Psoas muscle (tissue), 8 donors: ENCODE measurements around the gene PSTK. TPM values are rescaled to one million over a fixed set of nuclear protein-coding genes. Genes with fewer than 3 reads are reported as not detected.
A peak's percentile ranks its signal among the peaks of the same experiment; 100 is the strongest.

ENCODE experiments used
- ATAC-seq, 4 donors: fragments of 200-7000 bp; cut with Tn5 transposase; one replicate each; pipeline ENCODE4 v1.9.1; 2020; ENCODE audit warnings: moderate library complexity in 3 of 4, mild to moderate bottlenecking in 2 of 4
- DNase-seq, 2 donors: peaks; one replicate each; pipeline ENCODE4 v3.0.0-alpha.2; 2020
- H3K27ac ChIP-seq: fragments of 200-600 bp; one replicate; pipeline ENCODE4 v1.8.0; 2022
- H3K27me3 ChIP-seq, 3 donors: fragments of 200-600 bp in 1 of 3; one replicate each; pipeline versions ENCODE4 v1.6.1 to v1.8.0; 2013 to 2022; ENCODE audit warnings: low read length in 2 of 3, mild to moderate bottlenecking in 2 of 3, moderate library complexity in 1 of 3; ENCODE audit not compliant: insufficient read depth in 3 of 3
- H3K36me3 ChIP-seq, 2 donors: fragments of 200-600 bp in 1 of 2; one replicate each; pipeline versions ENCODE4 v1.6.1 to v1.8.0; 2013 to 2022; ENCODE audit warnings: low read depth in 1 of 2, mild to moderate bottlenecking in 1 of 2, moderate library complexity in 1 of 2; ENCODE audit not compliant: insufficient read depth in 1 of 2
- H3K4me1 ChIP-seq: fragments of 200-600 bp; one replicate; pipeline ENCODE4 v1.8.0; 2022
- H3K4me3 ChIP-seq: fragments of 200-600 bp; one replicate; pipeline ENCODE4 v1.8.0; 2022; ENCODE audit warnings: mild to moderate bottlenecking
- H3K9me3 ChIP-seq: fragments of 200-600 bp; one replicate; pipeline ENCODE4 v1.8.0; 2022
- CTCF ChIP-seq: fragments of 200-600 bp; IDR thresholded peaks from one replicate; pipeline ENCODE4 v1.8.0; 2022; ENCODE audit warnings: antibody characterized with exemption
- WGBS, 3 donors: extraction: QIAGEN DNeasy Blood & Tissue Kit; methylation state at CpG; one replicate each; pipeline versions ENCODE4 v1.1.6 to v1.1.7; 2013; 5-methylcytosine and 5-hydroxymethylcytosine counted together
- intact Hi-C, 2 donors: fragments of 100-400 bp; cut with DNase I; formaldehyde crosslinking; loops; one replicate each; pipeline versions ENCODE4 v1.11.0 to v1.14.2; 2022
- polyA plus RNA-seq, 3 donors: library from polyadenylated mRNA; stranded (reverse); fragments of 200-250 nt; gene quantifications; one replicate each; pipeline ENCODE4 v1.2.3, GENCODE V29; 2013
- total RNA-seq, 4 donors: library from RNA; stranded (reverse); fragmentation: NEBNext Ultra II Directional in 2 of 4; extraction: Animal tissue kit (Norgen Biotek cat#: 25700) in 2 of 4; gene quantifications; one replicate each; pipeline versions ENCODE4 v1.2.1 to v1.2.4, GENCODE V29; 2021 to 2023
- donor health status: healthy with polysubstance abuse.
- donor health status: DM: no; HTN: no; CAD: no; lungs with moderate emphysema.
- donor health status: Bipolar disorder and iron deficiency.
- donor health status: healthy.
- donor health status: DM: yes; HTN: yes; CAD: no.
- donor health status: DM: no; HTN: no; CAD: no.
- donor health status: DM: no; HTN: no; CAD: no.
- donor health status: DM: yes; HTN: yes; CAD: no.

PSTK gene
- total and polyA plus RNA-seq, 7 donors = 3.3 to 8.3 (median 5.2) TPM

GRCh38 chr10:123000155-123000554, 20.0 kb downstream of the PSTK start:
- TF ChIP-seq CTCF = no peak
- Histone ChIP-seq H3K4me1 (peaks cover 20% of the 10 kb centered on the region), H3K4me3 (no peak overlapping the region), H3K9me3 (no peaks in the 10 kb centered on the region), H3K27me3 (no peaks in the 10 kb centered on the region), H3K27ac (no peak overlapping the region), H3K36me3 (peaks cover 7 to 38% of the 10 kb centered on the region in 2 donors)
- DNase-seq = no peak
- ATAC-seq = no peak
- 82 to 88% (median 86%) methylated on average over 3 of the region's 3 CpGs for WGBS, 3 donors
- intact Hi-C loops = no loop called here

- Histone ChIP-seq H3K36me3 (peaks cover 2 to 26% of the 10 kb centered on the region in 2 donors), H3K4me3 (no peak overlapping the region), H3K4me1 (peaks cover 30% of the 10 kb centered on the region), H3K9me3 (no peaks in the 10 kb centered on the region), H3K27ac (no peak overlapping the region), H3K27me3 (no peaks in the 10 kb centered on the region)
- DNase-seq (no peak), ATAC-seq (no peak)
- 93 to 100% (median 95%) methylated on average over 2 of the region's 2 CpGs for WGBS, 3 donors
- TF ChIP-seq CTCF = no peak
- intact Hi-C loops = no loop called here
Measured at GRCh38 chr10:123001370-123001769, 21.2 kb downstream of the PSTK start.

- ATAC-seq (no peak), DNase-seq (no peak)
- no peaks in the 10 kb centered on the region for H3K27me3 ChIP-seq
- H3K4me3 ChIP-seq = no peak overlapping the region
- no peak overlapping the region for H3K27ac ChIP-seq
- H3K36me3 ChIP-seq = peaks cover 0 to 4% of the 10 kb centered on the region in 2 donors
- H3K4me1 ChIP-seq = peaks cover 40% of the 10 kb centered on the region
- WGBS, 3 donors = 26 to 45% (median 42%) methylated on average over 2 of the region's 2 CpGs
- no peaks in the 10 kb centered on the region for H3K9me3 ChIP-seq
- no peak for TF ChIP-seq CTCF
- intact Hi-C loops = no loop called here
Measured at GRCh38 chr10:123004298-123004697, 24.1 kb downstream of the PSTK start.

- Histone ChIP-seq H3K27ac (peak overlapping the region; percentile 98), H3K4me1 (peaks cover 44% of the 10 kb centered on the region), H3K9me3 (no peaks in the 10 kb centered on the region), H3K27me3 (no peaks in the 10 kb centered on the region), H3K36me3 (peaks cover 0 to 3% of the 10 kb centered on the region in 2 donors), H3K4me3 (peak overlapping the region; percentile 100)
- peak; percentile 5 for TF ChIP-seq CTCF
- WGBS, 3 donors = 2 to 3% (median 2%) methylated on average over 29 to 30 of the region's 30 CpGs
- DNase-seq (peak in 1 of 2 donors; percentile 17), ATAC-seq (peak; percentile 34 to 69 (median 52))
- intact Hi-C loops = loop anchor here in 1 of 2 donors (2.0 to 5.0 kb wide), 3 partner anchors 25 to 145 kb away; partner anchors contain the start of gene BUB3
Measured at GRCh38 chr10:123007558-123008354, 27.6 kb downstream of the PSTK start.
